ENCODE measurements around the gene PANX3. TPM values are rescaled to one million over a fixed set of nuclear protein-coding genes. Genes with fewer than 3 reads are reported as not detected.

The PANX3 gene
- total and polyA plus RNA-seq, 2 of the 13 experiments (the other 11 are each of a cell fraction or from before 2014, with no cell fraction given), result not detected

DNA sequence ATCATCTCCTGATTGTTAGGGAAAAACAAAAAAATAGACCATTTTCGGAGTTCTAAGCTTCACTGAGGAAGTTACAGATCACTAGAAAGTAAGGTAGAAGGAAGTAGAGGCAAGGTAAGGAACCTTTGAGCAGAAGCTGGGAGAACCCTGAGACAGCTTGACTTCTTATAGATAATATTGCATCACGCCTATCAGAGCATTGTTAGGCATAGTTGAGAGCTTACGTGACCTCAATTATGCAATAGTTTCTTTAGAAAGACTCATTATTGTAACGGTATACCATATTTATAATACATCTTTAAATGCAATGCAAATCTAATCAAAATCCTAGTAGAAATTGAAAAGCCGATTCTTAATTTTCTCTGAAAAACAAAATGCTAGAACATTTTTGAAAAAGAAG lies 16.3 kb downstream of the PANX3 start:
- Histone ChIP-seq H3K36me3 (replicated peaks in 1 of 2; ENCODE audit: control insufficient read depth in 1 of 2, insufficient read depth in 2 of 2, low read length in 2 of 2) (peaks cover 23 to 59% of the 10 kb centered on the region in 2 experiments), H3K4me1 (ENCODE audit: insufficient read depth, low read length) (peaks cover 8% of the 10 kb centered on the region), H3K27ac (ENCODE audit: extremely low read length, insufficient read depth, low read length) (no peak overlapping the region), H2AFZ (ENCODE audit: low read length) (no peak overlapping the region), H3K9ac (ENCODE audit: insufficient read depth, low read depth, low read length) (no peak overlapping the region), H4K20me1 (ENCODE audit: insufficient read depth, low read length) (peaks cover 3% of the 10 kb centered on the region; the same call in 1 of the 2 replicates), H3K4me3 (replicated peaks in 1 of 3; ENCODE audit: insufficient read depth in 1 of 3, low read depth in 2 of 3, low read length in 3 of 3) (no peak overlapping the region), H3K27me3 (ENCODE audit: control insufficient read depth in 1 of 2, insufficient read depth in 2 of 2, low read length in 2 of 2) (no peaks in the 10 kb centered on the region; a peak in 1 of 5 replicates), H3K4me2 (ENCODE audit: low read depth, low read length) (no peak overlapping the region), H3K79me2 (ENCODE audit: insufficient read depth, low read length) (peaks cover 21% of the 10 kb centered on the region), H3K9me3 (ENCODE audit: low read length) (no peaks in the 10 kb centered on the region)
- 97% methylated on average over 5 of the region's 5 CpGs for WGBS (ENCODE audit: low lambda C conversion rate)
- CTCF ChIA-PET (ENCODE audit: low intra/inter-chr PET ratio, low total read pairs), result no interaction called here
- intact Hi-C loops (cut with micrococcal nuclease; ENCODE audit: unreplicated experiment), result no loop called here
- ATAC-seq (no peak), DNase-seq (ENCODE audit: low spot score) (no peak), FAIRE-seq (no peak)
- TF ChIP-seq CEBPB (IDR thresholded peaks at IDR 0.05; ENCODE audit: borderline replicate concordance, low read depth, low read length) (peak; percentile 48; the same call in 1 of the 2 replicates), ZNF121 (CRISPR knock-in tag; IDR thresholded peaks at IDR 0.05) (no peak)
- in situ Hi-C loops (cut with HindIII; ENCODE audit: extremely low pct_ligation_motif_present, low pct_unique_long_range_greater_than_20kb), result no loop called here
- BruUV-seq (replicated peaks), result no TSS peak
- POLR2A ChIA-PET, result no interaction called here

DNA sequence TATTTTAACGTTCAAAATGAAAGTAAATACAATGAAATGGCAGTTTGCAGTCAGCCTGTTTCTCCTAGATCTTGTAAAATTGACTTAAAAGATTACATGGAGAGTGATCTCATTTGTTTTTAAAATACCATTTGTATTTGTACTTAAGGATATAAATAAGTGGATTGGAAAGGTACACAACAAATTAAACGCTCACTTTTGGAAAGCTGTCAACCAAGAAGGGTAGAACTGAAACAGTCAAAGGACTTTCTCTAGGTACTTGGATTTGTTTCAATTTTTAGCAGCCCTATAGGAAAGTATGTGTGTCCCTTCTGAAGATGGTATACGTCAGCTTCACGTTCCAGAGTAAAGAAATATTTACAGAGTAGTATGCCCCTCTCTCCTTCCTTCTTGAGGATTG lies 18.7 kb downstream of the PANX3 start:
- in situ Hi-C loops (cut with HindIII; ENCODE audit: extremely low pct_ligation_motif_present, low pct_unique_long_range_greater_than_20kb) (no loop called here), intact Hi-C loops (cut with micrococcal nuclease; ENCODE audit: unreplicated experiment) (no loop called here)
- no peak overlapping the region for H3K4me3 ChIP-seq (replicated peaks in 1 of 3; ENCODE audit: insufficient read depth in 1 of 3, low read depth in 2 of 3, low read length in 3 of 3)
- H2AFZ ChIP-seq (ENCODE audit: low read length), result no peak overlapping the region
- H3K27me3 ChIP-seq (ENCODE audit: control insufficient read depth in 1 of 2, insufficient read depth in 2 of 2, low read length in 2 of 2), result no peaks in the 10 kb centered on the region
- H3K9me3 ChIP-seq (ENCODE audit: low read length), result no peaks in the 10 kb centered on the region
- FAIRE-seq (no peak), DNase-seq (ENCODE audit: low spot score) (no peak), ATAC-seq (no peak)
- H3K4me1 ChIP-seq (ENCODE audit: insufficient read depth, low read length), result no peaks in the 10 kb centered on the region
- no peak for TF ChIP-seq MLLT10 (CRISPR knock-in tag; IDR thresholded peaks at IDR 0.05)
- ChIA-PET POLR2A (interaction anchor here (3.8 kb wide), 1 partner anchor 7 kb away, joined by 10 read pairs; the partner anchor contains the start of gene TBRG1), CTCF (ENCODE audit: low intra/inter-chr PET ratio, low total read pairs) (no interaction called here)
- H3K36me3 ChIP-seq (replicated peaks in 1 of 2; ENCODE audit: control insufficient read depth in 1 of 2, insufficient read depth in 2 of 2, low read length in 2 of 2), result peaks cover 24 to 75% of the 10 kb centered on the region in 2 experiments
- H3K9ac ChIP-seq (ENCODE audit: insufficient read depth, low read depth, low read length), result no peak overlapping the region
- BruUV-seq (replicated peaks), result no TSS peak
- peaks cover 1% of the 10 kb centered on the region for H3K79me2 ChIP-seq (ENCODE audit: insufficient read depth, low read length)
- no peak overlapping the region for H3K27ac ChIP-seq (ENCODE audit: extremely low read length, insufficient read depth, low read length)
- H3K4me2 ChIP-seq (ENCODE audit: low read depth, low read length), result no peak overlapping the region
- 94% methylated on average over 4 of the region's 4 CpGs for WGBS (ENCODE audit: low lambda C conversion rate)
- no peaks in the 10 kb centered on the region for H4K20me1 ChIP-seq (ENCODE audit: insufficient read depth, low read length)
